K562 (cell line): Measurements from ENCODE around the gene VAMP8. TPM values are rescaled to one million over a fixed set of nuclear protein-coding genes. Genes with fewer than 3 reads are reported as not detected.

ENCODE experiments used
- ATF6 ChIP-seq: sonication (generic); formaldehyde crosslinking; IDR thresholded peaks from 2 replicates; pipeline ENCODE4 v1.4.0; 2020; ENCODE audit warnings: mild to moderate bottlenecking, missing genetic modification reagents
- ESRRB ChIP-seq: fragments of 250-450 bp; sonication (Bioruptor Pico); IDR thresholded peaks from 2 replicates; pipeline ENCODE4 v1.5.0; 2020; ENCODE audit warnings: mild to moderate bottlenecking, moderate library complexity, borderline replicate concordance
- TFE3 ChIP-seq: fragments of 450-650 bp; formaldehyde crosslinking; IDR thresholded peaks from 2 replicates; pipeline ENCODE4 v1.4.0; 2020; ENCODE audit warnings: mild to moderate bottlenecking, mixed read lengths
- TRIM25 ChIP-seq: fragments of 450-650 bp; IDR thresholded peaks from 2 replicates; pipeline ENCODE4 v1.7.0; 2016; ENCODE audit warnings: borderline replicate concordance
- ZBTB49 ChIP-seq: sonication (generic); formaldehyde crosslinking; IDR thresholded peaks from 2 replicates; pipeline ENCODE4 v1.8.0; 2022; ENCODE audit warnings: missing genetic modification reagents, mild to moderate bottlenecking, borderline replicate concordance
- ZBTB5 ChIP-seq: fragments of 450-650 bp; IDR thresholded peaks from 2 replicates; pipeline ENCODE4 v1.6.1; 2017; ENCODE audit warnings: antibody characterized with exemption
- ZC3H4 ChIP-seq: sonication (generic); formaldehyde crosslinking; IDR thresholded peaks from 2 replicates; pipeline ENCODE4 v1.9.0; 2021; ENCODE audit warnings: missing genetic modification reagents, borderline replicate concordance
- ZNF146 ChIP-seq: IDR thresholded peaks from one replicate; pipeline ENCODE4 v1.6.1; 2018; ENCODE audit warnings: missing compliant biosample characterization; ENCODE audit not compliant: unreplicated experiment
- ZNF408 ChIP-seq: fragments of 250-450 bp; sonication (Bioruptor Pico); IDR thresholded peaks from 2 replicates; pipeline ENCODE4 v1.4.0; 2020; ENCODE audit warnings: low read depth, mild to moderate bottlenecking, moderate library complexity
- ZNF561 ChIP-seq: fragments of 450-650 bp; formaldehyde crosslinking; conservative IDR thresholded peaks from 2 replicates; pipeline ENCODE4 v1.4.0; 2020; ENCODE audit warnings: mild to moderate bottlenecking, moderate library complexity
- ZNF75A ChIP-seq: fragments of 450-650 bp; formaldehyde crosslinking; IDR thresholded peaks from 2 replicates; pipeline ENCODE4 v1.4.0; 2020; ENCODE audit warnings: mild to moderate bottlenecking
- ZNF780A ChIP-seq: fragments of 250-450 bp; sonication (Bioruptor Pico); IDR thresholded peaks from 2 replicates; pipeline ENCODE4 v1.5.0; 2021; ENCODE audit warnings: mild to moderate bottlenecking
- polyA plus RNA-seq, 8 experiments: library from polyadenylated mRNA; depleted of rRNA in 4 of 8; stranded (reverse) in 5 of 8; unstranded in 3 of 8; fragments of >200 nt; fragmentation: Nextera tagmentation in 2 of 8; fragmentation: Illumina TruSeq in 1 of 8; extraction: Ambion mirVana in 2 of 8; extraction: Trizol in 1 of 8; gene quantifications; 2 replicates each; pipeline versions ENCODE4 v1.2.1 to v1.2.3, GENCODE V29; 2011 to 2014; ENCODE audit warnings: inconsistent platforms in 1 of 8, missing spikeins in 1 of 8
- total RNA-seq, 7 experiments: library from RNA; depleted of rRNA in 6 of 7; stranded (reverse); fragments of >200 nt in 6 of 7; fragmentation: Illumina TruSeq in 2 of 7; extraction: Trizol in 2 of 7; gene quantifications; 2 replicates each; pipeline versions ENCODE4 v1.2.1 to v1.2.3, GENCODE V29; 2011 to 2021; ENCODE audit warnings: low replicate concordance in 1 of 7

VAMP8 gene
- total and polyA plus RNA-seq, 9 of the 15 experiments (the other 6 are each of a cell fraction or from before 2014, with no cell fraction given) = 107 to 571 (median 248) TPM

- no peak for TF ChIP-seq ZBTB5
- TF ChIP-seq ZNF408 (CRISPR knock-in tag) = peak; percentile 84; the same call in 1 of the 2 replicates
- no peak for TF ChIP-seq ZC3H4 (CRISPR knock-in tag)
- TF ChIP-seq ZNF780A (CRISPR knock-in tag) = no peak
- no peak for TF ChIP-seq TRIM25
- TF ChIP-seq ZNF75A (CRISPR knock-in tag) = no peak
- no peak; the same call in 1 of the 2 replicates for TF ChIP-seq ATF6 (CRISPR knock-in tag)
- no peak for TF ChIP-seq ZBTB49
- no peak for TF ChIP-seq TFE3
- TF ChIP-seq ESRRB (CRISPR knock-in tag) = no peak
- TF ChIP-seq ZNF561 (CRISPR knock-in tag) = no peak
- no peak for TF ChIP-seq ZNF146 (CRISPR knock-in tag)
These were observed 34.6 kb downstream of the VAMP8 start, which contains the start of gene C2orf68 (continued) for GRCh38 chr2:85611705-85612587.
